Neuronal stem cell (in vitro differentiated cells): ENCODE results near the gene PERCC1.

Experiments
- DNase-seq: peaks from one replicate; pipeline ENCODE4 v3.0.0-alpha.2; 2013; ENCODE audit warnings: low spot score
- H2AFZ ChIP-seq: one replicate; pipeline ENCODE4 v1.6.1; 2013; ENCODE audit warnings: mild to moderate bottlenecking, low read length, inconsistent platforms
- H2AK5ac ChIP-seq: 2 replicates; pipeline ENCODE4 v1.6.1; 2013; ENCODE audit warnings: low read depth, mild to moderate bottlenecking, inconsistent platforms, low read length, moderate library complexity, mixed read lengths
- H2BK120ac ChIP-seq: 2 replicates; pipeline ENCODE4 v1.6.1; 2013; ENCODE audit warnings: low read depth, mild to moderate bottlenecking, inconsistent platforms, low read length, moderate library complexity, mixed read lengths
- H2BK12ac ChIP-seq: one replicate; pipeline ENCODE4 v1.6.1; 2013; ENCODE audit warnings: low read length, inconsistent platforms
- H2BK15ac ChIP-seq: 2 replicates; pipeline ENCODE4 v1.6.1; 2013; ENCODE audit warnings: mild to moderate bottlenecking, low read length, inconsistent platforms, mixed read lengths
- H2BK5ac ChIP-seq: one replicate; pipeline ENCODE4 v1.6.1; 2013; ENCODE audit warnings: inconsistent platforms, mild to moderate bottlenecking, low read length, moderate library complexity
- H3K14ac ChIP-seq: one replicate; pipeline ENCODE4 v1.6.1; 2013; ENCODE audit warnings: low read length, inconsistent platforms
- H3K18ac ChIP-seq: 2 replicates; pipeline ENCODE4 v1.6.1; 2013; ENCODE audit warnings: low read length, inconsistent platforms
- H3K23ac ChIP-seq: 2 replicates; pipeline ENCODE4 v1.6.1; 2013; ENCODE audit warnings: low read depth, mild to moderate bottlenecking, mixed read lengths, low read length, inconsistent platforms; ENCODE audit not compliant: poor library complexity
- H3K27ac ChIP-seq: replicated peaks from 3 replicates; pipeline ENCODE4 v1.5.1; 2013; ENCODE audit warnings: low read length, inconsistent platforms
- H3K27me3 ChIP-seq, 3 experiments: 2 replicates each; pipeline ENCODE4 v1.6.1; 2013; ENCODE audit warnings: low read length in 3 of 3, mild to moderate bottlenecking in 2 of 3, inconsistent platforms in 1 of 3, low read depth in 1 of 3, mixed read lengths in 1 of 3, moderate library complexity in 1 of 3; ENCODE audit not compliant: control insufficient read depth in 3 of 3, insufficient read depth in 3 of 3
- H3K36me3 ChIP-seq, 2 donors: replicated peaks in 1 of 2; 2 replicates each; pipeline ENCODE4 v1.6.1; 2013; ENCODE audit warnings: low read length in 2 of 2; ENCODE audit not compliant: control insufficient read depth in 2 of 2, insufficient read depth in 2 of 2
- H3K4ac ChIP-seq: 2 replicates; pipeline ENCODE4 v1.6.1; 2013; ENCODE audit warnings: inconsistent platforms, mild to moderate bottlenecking, low read length, moderate library complexity
- H3K4me1 ChIP-seq, 2 donors: 1 replicate in 1 of 2; 2 replicates in 1 of 2; pipeline ENCODE4 v1.6.1; 2013; ENCODE audit warnings: low read length in 2 of 2, low read depth in 1 of 2; ENCODE audit not compliant: control insufficient read depth in 2 of 2, insufficient read depth in 1 of 2
- H3K4me2 ChIP-seq: one replicate; pipeline ENCODE4 v1.6.1; 2013; ENCODE audit warnings: mild to moderate bottlenecking, low read length, inconsistent platforms; ENCODE audit not compliant: insufficient read depth, poor library complexity, severe bottlenecking
- H3K4me3 ChIP-seq, 2 donors: 2 replicates each; pipeline ENCODE4 v1.5.1; 2013; ENCODE audit warnings: low read length in 2 of 2, mild to moderate bottlenecking in 2 of 2, inconsistent platforms in 1 of 2, moderate library complexity in 1 of 2
- H3K79me1 ChIP-seq: one replicate; pipeline ENCODE4 v1.6.1; 2013; ENCODE audit warnings: low read depth, mild to moderate bottlenecking, inconsistent platforms, low read length, moderate library complexity
- H3K9ac ChIP-seq: one replicate; pipeline ENCODE4 v1.6.1; 2013; ENCODE audit warnings: mild to moderate bottlenecking, low read depth, low read length, inconsistent platforms; ENCODE audit not compliant: poor library complexity
- H3K9me3 ChIP-seq, 2 donors: replicated peaks in 1 of 2; 2 replicates each; pipeline versions ENCODE3 to v1.6.1; 2013; ENCODE audit warnings: low read length in 2 of 2, mild to moderate bottlenecking in 2 of 2, inconsistent platforms in 1 of 2, low read depth in 1 of 2, mixed read lengths in 1 of 2, moderate library complexity in 1 of 2; ENCODE audit not compliant: control insufficient read depth in 2 of 2, insufficient read depth in 1 of 2
- H4K8ac ChIP-seq: one replicate; pipeline ENCODE4 v1.6.1; 2013; ENCODE audit warnings: low read depth, mild to moderate bottlenecking, inconsistent platforms, low read length, moderate library complexity
- H4K91ac ChIP-seq: one replicate; pipeline ENCODE4 v1.6.1; 2013; ENCODE audit warnings: low read length, low read depth, mild to moderate bottlenecking, inconsistent platforms; ENCODE audit not compliant: poor library complexity
- WGBS, 2 donors: extraction: QIAGEN DNeasy Blood & Tissue Kit; methylation state at CpG; one replicate each; pipeline ENCODE4 v1.1.7; 2013; ENCODE audit warnings: missing lambda C conversion rate in 2 of 2, mixed read lengths in 1 of 2; ENCODE audit not compliant: insufficient read length in 2 of 2, insufficient replicate concordance in 1 of 2; ENCODE audit errors: extremely low coverage in 2 of 2; 5-methylcytosine and 5-hydroxymethylcytosine counted together

PERCC1 gene

DNA sequence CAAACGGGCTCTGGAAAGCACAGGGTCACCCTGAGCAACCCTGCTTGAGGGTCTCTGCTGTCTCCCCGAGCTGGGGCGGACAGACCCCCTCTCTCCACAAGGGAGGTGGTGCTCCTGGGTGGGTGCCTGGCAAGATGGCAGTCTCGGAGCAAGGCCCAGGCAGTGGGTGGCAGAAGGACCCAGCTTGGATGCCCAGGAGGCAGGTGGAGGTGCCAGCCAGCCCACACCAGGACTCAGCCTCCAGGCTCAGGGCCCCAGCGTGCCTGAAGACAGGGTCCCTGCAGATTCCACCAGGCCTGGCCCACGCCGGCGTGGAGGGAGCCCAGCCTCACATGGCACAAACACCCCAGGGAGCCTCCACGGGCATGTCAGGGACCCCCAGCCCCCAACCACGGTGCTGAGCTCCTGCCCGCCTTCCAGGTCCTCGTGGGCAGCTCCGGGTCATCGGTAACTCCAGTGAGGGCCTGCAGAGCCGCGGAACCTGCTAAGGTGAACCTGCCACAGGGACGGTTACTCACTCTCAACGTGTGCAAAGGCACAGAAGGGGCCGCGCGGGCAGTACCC is 37.2 kb upstream of the PERCC1 start:
- WGBS, 2 donors = no CpG with 5 or more reads among the region's 21 CpGs

DNA sequence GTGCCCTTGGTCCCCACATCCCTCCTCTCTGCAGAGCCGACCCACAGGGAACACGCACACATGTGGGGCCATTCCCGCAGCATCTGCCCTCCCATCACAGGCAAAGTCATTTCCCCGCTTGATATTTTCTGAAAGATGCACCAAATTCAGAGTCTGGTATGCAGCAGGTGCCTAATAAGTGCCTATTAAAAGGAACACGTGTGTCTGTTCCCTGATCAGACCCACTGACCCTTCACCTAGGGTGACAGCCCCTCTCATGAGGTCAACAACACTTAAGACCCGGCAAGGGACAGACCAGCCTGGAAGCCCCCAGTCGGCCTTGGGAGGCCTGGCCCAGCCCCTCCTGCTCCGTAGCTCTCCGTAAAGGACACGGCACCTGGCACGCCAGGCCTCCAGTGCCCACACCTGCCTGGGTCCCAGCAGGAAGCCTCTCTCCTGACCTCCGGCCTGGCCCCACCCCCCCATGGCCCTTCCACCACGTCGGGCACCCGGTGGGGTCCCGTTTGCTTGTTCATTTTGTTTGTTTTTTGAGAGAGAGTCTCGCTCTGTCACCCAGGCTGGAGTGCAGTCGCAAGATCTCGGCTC is 36.4 kb upstream of the PERCC1 start:
- Histone ChIP-seq H2BK120ac (no peak overlapping the region), H4K91ac (no peak overlapping the region), H3K4me3 (no peak overlapping the region), H3K27ac (no peak overlapping the region), H3K4me1 (no peaks in the 10 kb centered on the region), H3K23ac (no peak overlapping the region), H3K4ac (no peak overlapping the region), H3K27me3 (no peaks in the 10 kb centered on the region), H4K8ac (no peak overlapping the region), H3K36me3 (peaks cover 17 to 22% of the 10 kb centered on the region in 2 donors), H2AK5ac (no peak overlapping the region), H3K9ac (no peak overlapping the region), H3K79me1 (peaks cover 3% of the 10 kb centered on the region), H3K9me3 (no peaks in the 10 kb centered on the region), H2BK12ac (no peak overlapping the region), H2AFZ (no peak overlapping the region), H2BK15ac (no peak overlapping the region), H3K14ac (no peak overlapping the region), H3K4me2 (no peak overlapping the region), H3K18ac (no peak overlapping the region), H2BK5ac (no peak overlapping the region)
- no peak for DNase-seq
- no CpG with 5 or more reads among the region's 19 CpGs for WGBS, 2 donors

More for the DNA sequence above, 37.2 kb upstream of the PERCC1 start:
- H3K4me3 ChIP-seq = no peak overlapping the region
- peaks cover 15 to 17% of the 10 kb centered on the region in 2 donors for H3K36me3 ChIP-seq
- H2BK12ac ChIP-seq = no peak overlapping the region
- no peak overlapping the region for H3K4me2 ChIP-seq
- H3K23ac ChIP-seq = no peak overlapping the region
- H3K27me3 ChIP-seq = no peaks in the 10 kb centered on the region
- H2BK15ac ChIP-seq = no peak overlapping the region
- no peak overlapping the region for H3K9ac ChIP-seq
- no peak overlapping the region for H3K18ac ChIP-seq
- H3K4ac ChIP-seq = no peak overlapping the region
- H3K4me1 ChIP-seq = no peaks in the 10 kb centered on the region
- H3K14ac ChIP-seq = no peak overlapping the region
- H4K91ac ChIP-seq = no peak overlapping the region
- H3K79me1 ChIP-seq = no peaks in the 10 kb centered on the region
- H4K8ac ChIP-seq = no peak overlapping the region
- no peak overlapping the region for H2BK120ac ChIP-seq
- no peak overlapping the region for H2AK5ac ChIP-seq
- no peaks in the 10 kb centered on the region for H3K9me3 ChIP-seq
- no peak overlapping the region for H2BK5ac ChIP-seq
- DNase-seq = no peak
- no peak overlapping the region for H3K27ac ChIP-seq
- H2AFZ ChIP-seq = no peak overlapping the region

DNA sequence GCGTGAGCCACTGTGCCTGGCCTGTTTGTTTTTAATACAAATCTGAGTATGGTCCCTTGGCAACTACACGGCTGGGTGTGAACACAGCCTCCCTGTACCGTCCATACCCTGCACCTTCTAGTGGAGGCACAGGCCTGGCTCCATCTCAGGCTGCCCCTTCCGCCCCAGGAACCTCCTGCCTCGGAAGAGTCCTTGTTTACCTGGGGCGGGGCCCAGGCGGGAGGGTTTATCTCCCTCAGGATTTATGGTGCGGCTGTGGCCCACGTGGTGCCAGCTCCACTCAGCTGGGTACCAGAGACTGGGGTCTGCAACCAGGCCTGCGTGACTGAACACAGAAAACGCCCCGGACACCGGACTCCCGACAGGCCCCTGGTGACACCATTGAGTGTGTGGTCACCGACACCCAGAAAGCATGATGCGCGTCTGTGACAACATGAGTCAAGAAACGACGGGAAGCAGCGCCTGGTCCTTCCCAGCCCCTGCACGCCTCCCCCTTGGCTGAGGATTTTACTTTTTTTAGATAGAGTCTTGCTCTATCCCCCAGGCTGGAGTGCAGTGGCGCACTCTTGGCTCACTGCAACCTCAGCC is 35.3 kb upstream of the PERCC1 start:
- Histone ChIP-seq H2BK120ac (no peak overlapping the region), H3K27ac (no peak overlapping the region), H4K8ac (no peak overlapping the region), H3K9me3 (no peaks in the 10 kb centered on the region), H2BK5ac (no peak overlapping the region), H3K4ac (no peak overlapping the region), H3K36me3 (peaks cover 18% of the 10 kb centered on the region in 2 donors), H3K9ac (no peak overlapping the region), H3K4me2 (no peak overlapping the region), H2AK5ac (no peak overlapping the region), H3K14ac (no peak overlapping the region), H3K23ac (no peak overlapping the region), H4K91ac (no peak overlapping the region), H2BK12ac (no peak overlapping the region), H2BK15ac (no peak overlapping the region), H3K27me3 (no peaks in the 10 kb centered on the region), H3K79me1 (peaks cover 4% of the 10 kb centered on the region), H3K18ac (no peak overlapping the region), H3K4me1 (no peaks in the 10 kb centered on the region), H2AFZ (no peak overlapping the region), H3K4me3 (no peak overlapping the region)
- no CpG with 5 or more reads among the region's 22 CpGs for WGBS, 2 donors
- DNase-seq = no peak

DNA sequence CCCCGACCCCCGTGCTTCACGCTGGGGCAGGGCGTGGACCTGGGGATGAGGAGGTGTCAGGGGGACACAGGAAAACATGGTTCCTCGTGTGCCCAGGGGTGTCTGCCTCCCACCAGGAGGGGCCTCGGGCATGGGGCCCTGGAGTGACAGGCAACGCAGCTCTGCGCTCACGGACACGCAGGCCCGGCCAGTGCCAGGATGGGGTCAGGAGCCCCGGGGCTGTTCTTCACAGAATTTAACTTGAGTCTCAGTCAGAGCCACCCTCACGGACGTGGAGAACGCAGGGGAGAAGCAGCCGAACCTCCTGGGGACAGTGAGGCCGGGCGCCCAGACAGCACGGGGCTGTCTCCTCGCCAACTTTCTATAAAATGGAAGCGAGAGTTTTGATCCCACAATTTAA is 33.1 kb upstream of the PERCC1 start:
- no peak overlapping the region for H3K23ac ChIP-seq
- no peak overlapping the region for H3K9ac ChIP-seq
- no peak overlapping the region for H3K18ac ChIP-seq
- H3K4me1 ChIP-seq = no peaks in the 10 kb centered on the region
- no peak overlapping the region for H4K8ac ChIP-seq
- H3K4me2 ChIP-seq = no peak overlapping the region
- no peaks in the 10 kb centered on the region for H3K27me3 ChIP-seq
- no peaks in the 10 kb centered on the region for H3K9me3 ChIP-seq
- H3K4ac ChIP-seq = no peak overlapping the region
- H3K27ac ChIP-seq = no peak overlapping the region
- no peak overlapping the region for H2BK5ac ChIP-seq
- H3K36me3 ChIP-seq = peaks cover 21 to 29% of the 10 kb centered on the region in 2 donors
- no peak overlapping the region for H2AK5ac ChIP-seq
- H3K4me3 ChIP-seq = no peak overlapping the region
- H2BK12ac ChIP-seq = no peak overlapping the region
- DNase-seq = no peak
- no peak overlapping the region for H2AFZ ChIP-seq
- no peak overlapping the region for H4K91ac ChIP-seq
- no peak overlapping the region for H2BK120ac ChIP-seq
- no peak overlapping the region for H2BK15ac ChIP-seq
- peaks cover 10% of the 10 kb centered on the region for H3K79me1 ChIP-seq
- no peak overlapping the region for H3K14ac ChIP-seq
- no CpG with 5 or more reads among the region's 21 CpGs for WGBS, 2 donors
